GM12874 (cell line): Measurements from ENCODE around the gene MRPL50.

Source experiments
- TF ChIP-seq, protein P1 (sequence below): IDR thresholded peaks from 2 replicates; pipeline ENCODE4 v1.5.1; 2011; ENCODE audit warnings: low read depth, mild to moderate bottlenecking, control low read depth, low read length, moderate library complexity; ENCODE audit not compliant: insufficient read depth

MRPL50 gene

DNA sequence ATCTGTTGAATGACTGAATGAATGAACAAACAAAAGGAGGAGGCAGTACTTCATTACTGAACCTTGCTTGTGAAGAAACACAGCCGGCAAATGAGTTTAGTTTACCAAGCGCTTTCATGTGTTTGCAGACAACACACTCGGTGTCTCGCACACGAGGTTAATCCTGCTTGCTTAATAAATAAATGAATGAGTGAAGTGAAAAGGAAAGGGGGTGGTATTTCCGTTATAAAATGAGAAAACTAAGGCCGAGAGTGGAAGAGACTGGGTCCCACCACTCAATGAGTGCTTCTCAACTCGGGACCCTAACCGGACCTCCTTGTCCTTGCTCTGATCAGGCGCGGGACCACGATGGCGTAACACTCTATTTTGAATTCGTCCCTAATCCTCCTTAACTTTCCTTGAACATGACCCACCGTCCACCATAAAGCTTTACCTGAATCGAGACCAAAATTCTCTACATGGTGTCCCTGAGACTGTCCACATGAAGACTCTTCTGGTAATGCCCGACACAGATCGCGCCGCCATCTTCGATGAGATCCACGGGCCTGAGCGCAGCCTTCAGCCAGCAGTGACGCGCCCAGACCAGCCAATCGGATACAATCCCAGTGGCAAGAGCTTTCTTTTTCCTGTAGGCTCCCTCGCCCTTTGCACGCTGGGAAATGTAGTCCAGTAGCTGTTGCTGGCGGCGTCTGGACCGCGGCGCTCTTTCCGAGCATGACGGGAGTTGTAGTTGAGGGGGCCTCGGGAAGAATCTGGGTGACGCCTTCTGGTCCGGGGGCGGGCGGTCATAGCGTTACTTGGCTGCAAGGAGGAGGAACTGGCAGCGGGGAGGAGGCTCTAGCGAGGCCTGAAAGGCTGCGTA is at the start of gene MRPL50, which contains the start of gene ZNF189:
TSS of gene MRPL50 (minus strand) at position 551 of the 862 bp plus-strand sequence. CDS start at position 525, 26 bp downstream.
TSS of gene ZNF189 (plus strand) at position 784 of the 862 bp plus-strand sequence. CDS start 306 bp downstream, outside the sequence.
- TF ChIP-seq, protein P1, sequence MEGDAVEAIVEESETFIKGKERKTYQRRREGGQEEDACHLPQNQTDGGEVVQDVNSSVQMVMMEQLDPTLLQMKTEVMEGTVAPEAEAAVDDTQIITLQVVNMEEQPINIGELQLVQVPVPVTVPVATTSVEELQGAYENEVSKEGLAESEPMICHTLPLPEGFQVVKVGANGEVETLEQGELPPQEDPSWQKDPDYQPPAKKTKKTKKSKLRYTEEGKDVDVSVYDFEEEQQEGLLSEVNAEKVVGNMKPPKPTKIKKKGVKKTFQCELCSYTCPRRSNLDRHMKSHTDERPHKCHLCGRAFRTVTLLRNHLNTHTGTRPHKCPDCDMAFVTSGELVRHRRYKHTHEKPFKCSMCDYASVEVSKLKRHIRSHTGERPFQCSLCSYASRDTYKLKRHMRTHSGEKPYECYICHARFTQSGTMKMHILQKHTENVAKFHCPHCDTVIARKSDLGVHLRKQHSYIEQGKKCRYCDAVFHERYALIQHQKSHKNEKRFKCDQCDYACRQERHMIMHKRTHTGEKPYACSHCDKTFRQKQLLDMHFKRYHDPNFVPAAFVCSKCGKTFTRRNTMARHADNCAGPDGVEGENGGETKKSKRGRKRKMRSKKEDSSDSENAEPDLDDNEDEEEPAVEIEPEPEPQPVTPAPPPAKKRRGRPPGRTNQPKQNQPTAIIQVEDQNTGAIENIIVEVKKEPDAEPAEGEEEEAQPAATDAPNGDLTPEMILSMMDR, result no peak

DNA sequence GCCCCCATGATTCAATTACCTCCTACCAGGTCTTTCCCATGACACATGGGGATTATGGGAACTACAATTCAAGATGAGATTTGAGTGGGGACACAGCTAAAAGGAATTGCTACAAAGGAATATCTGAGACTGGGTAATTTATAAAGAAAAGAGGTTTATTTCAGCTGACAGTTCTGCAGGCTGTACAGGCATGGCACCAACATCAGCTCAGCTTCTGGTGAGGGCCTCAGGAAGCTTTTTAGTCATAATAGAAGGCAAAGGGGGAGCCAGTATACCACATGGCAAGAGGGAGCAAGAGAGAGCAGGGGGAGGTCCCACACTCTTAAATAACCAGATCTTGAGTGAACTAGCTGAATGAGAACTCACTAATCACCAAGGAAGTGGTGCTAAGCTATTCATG is 48.3 kb upstream of the MRPL50 start:
- TF ChIP-seq, protein P1, result no peak

DNA sequence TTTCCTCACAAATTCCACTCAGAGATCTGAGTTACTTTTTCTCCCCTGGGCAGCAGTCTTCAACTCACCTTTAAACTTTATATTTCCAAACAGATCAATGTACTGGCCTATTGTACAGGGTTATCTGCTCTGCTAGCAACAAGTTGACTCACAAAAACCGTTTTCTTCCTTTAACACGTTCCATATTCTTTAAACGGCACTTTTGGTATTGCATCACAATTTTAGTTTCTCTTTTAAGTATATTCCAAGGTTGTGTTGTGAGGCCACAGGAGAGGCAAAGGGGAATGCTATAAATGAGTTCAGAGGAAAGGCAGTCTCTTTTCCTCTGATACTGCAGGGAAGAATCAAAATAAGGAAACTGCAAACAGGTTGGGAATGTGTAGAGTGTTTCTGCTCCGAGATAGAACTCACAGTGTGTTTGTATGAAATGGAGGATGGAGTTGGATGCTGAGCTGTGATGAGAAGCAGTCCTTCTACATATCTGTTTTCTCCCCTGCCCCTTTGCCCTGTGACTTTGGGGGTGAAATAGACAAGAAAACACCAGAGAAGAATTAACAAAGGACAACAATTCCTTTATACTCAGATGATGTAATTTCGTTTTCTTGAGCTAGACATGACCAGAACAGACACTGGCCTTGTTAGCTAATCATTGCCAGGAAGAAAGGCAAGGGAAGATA is 47.1 kb upstream of the MRPL50 start:
- TF ChIP-seq, protein P1, result no peak

DNA sequence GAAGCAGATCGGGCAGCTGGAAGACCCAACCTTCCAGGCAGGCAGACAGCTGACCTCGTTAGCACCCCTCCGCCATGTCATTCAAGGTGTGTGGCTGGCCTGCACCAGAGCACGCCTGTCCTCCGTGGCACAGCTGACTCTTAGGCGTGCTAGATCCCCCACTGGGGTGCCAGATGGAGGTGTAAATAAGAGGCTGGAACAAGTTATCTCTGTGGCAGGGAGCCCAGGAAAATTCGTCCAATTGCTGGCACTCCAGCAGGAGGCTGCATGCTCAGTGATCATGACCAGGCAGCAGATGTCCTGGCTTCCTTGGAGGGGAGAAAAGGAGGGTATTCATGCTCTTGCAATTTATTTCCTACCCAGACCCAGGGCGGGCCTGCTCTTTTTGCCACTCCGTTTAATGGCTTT is 45.0 kb upstream of the MRPL50 start:
- TF ChIP-seq, protein P1, result no peak

DNA sequence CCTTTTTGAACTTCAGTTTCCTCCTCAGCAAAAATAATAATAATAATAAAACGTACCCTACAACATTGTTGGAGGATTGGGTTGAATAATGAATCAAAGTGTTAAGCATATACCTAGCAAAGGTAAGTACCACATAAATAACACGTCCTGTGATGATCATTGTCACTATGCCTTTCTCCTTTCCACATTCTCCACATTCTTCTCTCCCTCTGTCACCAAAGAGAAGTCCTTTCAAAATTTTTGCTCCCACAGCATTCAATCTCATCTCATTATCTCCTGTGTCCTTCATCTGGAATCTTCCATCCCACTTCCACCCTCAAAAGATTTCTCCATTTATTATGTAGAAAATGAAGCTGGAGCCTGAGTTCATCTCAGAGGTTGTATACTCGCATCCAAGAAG is 44.3 kb upstream of the MRPL50 start:
- TF ChIP-seq, protein P1, result no peak

DNA sequence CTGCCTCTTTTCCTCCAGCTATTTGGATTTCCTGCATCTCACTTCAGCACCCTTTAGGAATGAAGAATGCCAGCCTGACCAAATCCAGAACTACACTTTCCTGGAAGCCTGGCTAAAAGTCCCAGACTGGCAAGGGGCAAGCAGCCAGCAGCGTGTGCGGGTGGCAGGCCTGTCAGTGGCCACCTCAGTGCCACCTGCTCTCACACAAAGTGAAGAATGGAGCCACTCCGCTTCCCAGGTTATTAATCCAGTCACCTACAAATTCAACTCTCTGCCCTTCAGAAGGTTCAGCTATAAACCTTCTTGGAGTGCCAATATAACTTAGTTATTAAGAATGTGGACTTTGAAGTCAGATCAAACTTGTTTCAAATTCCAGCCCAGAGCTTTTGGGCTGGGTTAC is 43.9 kb upstream of the MRPL50 start:
- TF ChIP-seq, protein P1, result no peak

DNA sequence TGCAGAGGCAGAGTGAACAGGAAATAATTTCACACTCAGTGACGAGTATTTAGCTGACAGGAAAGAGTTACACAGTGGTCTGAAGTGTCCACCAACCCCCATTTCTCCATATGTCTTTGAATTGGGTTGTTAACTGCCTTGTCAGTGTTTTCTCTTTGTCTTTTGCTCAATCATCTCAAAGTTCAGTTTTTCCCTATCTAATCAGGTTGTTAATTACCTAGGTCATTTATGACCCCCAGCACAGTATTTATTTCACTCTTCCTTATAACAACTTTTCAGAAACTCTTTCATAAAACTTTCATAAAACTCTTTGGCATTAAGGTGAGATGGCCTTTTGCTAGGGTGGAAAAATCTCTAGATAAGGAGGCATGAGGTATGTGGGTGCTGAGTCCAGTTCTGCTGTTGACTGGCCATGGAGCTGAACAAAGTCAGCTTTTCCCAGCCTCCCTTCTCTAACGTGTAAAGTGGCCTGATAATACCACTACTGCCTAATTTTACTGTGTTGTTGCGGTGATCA is 42.4 kb upstream of the MRPL50 start:
- TF ChIP-seq, protein P1, result no peak
